GM19455 (cell line): ENCODE results near the gene PCBD2.
"Not testable (repeated sequence)": the region's sequence is repeated elsewhere in the genome, so short reads cannot be mapped to it uniquely, and the experiment has no call there.

Source experiments
- ATAC-seq: cut with Tn5 transposase; IDR thresholded peaks from one replicate; pipeline ENCODE4 v1.9.1; 2021; ENCODE audit not compliant: unreplicated experiment

The PCBD2 gene

GRCh38 chr5:134904610-134905245 is at the start of gene PCBD2:
PCBD2 (plus strand) TSS chr5:134905131; CDS start chr5:134905140, 9 bp downstream.
- ATAC-seq, result peak; percentile 80

DNA sequence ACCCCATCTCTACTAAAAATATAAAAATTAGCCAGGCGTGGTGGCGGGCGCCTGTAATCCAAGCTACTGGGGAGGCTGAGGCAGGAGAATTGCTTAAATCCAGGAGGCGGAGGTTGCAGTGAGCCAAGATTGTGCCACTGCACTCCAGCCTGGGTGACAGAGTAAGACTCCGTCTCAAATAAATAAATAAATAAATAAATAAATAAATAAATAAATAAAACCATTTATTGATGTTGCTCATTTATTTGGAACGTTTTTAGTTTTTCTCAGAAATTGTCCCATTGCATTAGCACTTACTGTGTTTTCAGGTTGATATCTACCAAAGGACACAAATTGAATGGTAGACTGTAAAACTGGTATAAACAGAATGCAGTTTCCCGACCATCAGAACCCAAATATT is 48.5 kb upstream of the PCBD2 start:
- ATAC-seq, result not testable (repeated sequence)

DNA sequence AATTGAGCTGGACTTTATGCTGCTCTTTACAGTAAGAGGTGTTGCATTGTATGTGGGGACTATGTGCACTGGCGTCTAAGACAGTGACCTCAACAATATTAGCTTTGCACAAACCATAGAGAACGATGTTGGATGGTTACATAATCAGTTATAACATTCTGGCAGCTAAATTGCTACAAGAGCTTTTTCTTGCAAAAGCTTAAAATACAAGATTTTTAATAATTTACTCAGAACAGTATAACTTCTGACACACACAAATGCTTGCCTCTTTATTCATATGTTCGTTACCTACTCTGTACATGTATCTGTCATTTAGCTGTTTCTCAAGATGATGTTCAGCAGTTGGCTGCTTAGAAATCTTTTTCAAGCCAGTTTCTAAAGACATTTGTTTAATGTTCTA is 47.5 kb upstream of the PCBD2 start:
- ATAC-seq, result no peak

GRCh38 chr5:134864707-134865106 is 40.2 kb upstream of the PCBD2 start:
- ATAC-seq, result no peak

GRCh38 chr5:134873494-134873893 is 31.4 kb upstream of the PCBD2 start:
- no peak for ATAC-seq

GRCh38 chr5:134873987-134874830 is 30.7 kb upstream of the PCBD2 start, which contains the start of gene TXNDC15:
TXNDC15 (plus strand) TSS chr5:134874371; CDS start chr5:134874428, 57 bp downstream.
- peak; percentile 81 for ATAC-seq

GRCh38 chr5:134874831-134875655 is 29.9 kb upstream of the PCBD2 start:
- ATAC-seq, result peak; percentile 48

DNA sequence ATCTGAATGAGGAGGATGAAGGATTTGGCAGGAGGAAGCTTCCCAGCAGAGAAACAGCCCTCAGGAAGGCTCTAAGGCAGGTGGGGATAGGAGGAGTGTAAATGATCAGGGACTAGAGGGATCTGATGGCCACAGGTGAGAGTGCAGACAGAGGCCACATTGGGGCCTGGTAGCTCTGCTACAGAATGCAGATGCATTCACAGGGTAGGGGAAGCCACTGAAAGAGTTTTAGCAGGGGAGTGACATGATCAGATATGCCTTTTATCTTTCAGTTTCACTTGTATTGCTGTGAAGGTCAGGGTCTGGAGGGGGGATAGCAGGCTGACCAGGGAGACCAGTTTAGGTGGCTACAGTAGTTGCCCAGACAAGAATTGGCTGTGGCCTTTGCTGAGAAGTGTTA is 27.8 kb upstream of the PCBD2 start:
- ATAC-seq, result no peak

GRCh38 chr5:134878403-134878802 is 26.5 kb upstream of the PCBD2 start:
- no peak for ATAC-seq

DNA sequence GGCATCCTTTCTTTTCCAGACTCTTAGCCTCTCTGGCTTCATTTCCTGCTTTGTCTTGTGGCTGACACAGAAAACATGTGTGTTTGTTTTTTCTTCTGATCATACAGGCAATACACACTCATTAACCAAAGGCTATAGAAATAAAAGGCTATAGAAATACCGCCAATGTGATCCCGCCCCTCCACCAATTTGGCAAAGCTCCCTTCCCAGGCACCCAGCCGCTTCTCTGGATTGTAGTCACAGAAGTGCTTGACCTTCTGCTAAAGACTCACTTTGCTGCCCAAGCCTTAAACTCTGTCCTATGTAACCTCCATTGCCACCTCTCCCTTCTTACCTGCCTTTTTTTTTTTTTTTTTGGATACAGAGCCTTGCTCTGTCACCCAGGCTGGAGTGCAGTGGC is 25.5 kb upstream of the PCBD2 start:
- ATAC-seq, result no peak

DNA sequence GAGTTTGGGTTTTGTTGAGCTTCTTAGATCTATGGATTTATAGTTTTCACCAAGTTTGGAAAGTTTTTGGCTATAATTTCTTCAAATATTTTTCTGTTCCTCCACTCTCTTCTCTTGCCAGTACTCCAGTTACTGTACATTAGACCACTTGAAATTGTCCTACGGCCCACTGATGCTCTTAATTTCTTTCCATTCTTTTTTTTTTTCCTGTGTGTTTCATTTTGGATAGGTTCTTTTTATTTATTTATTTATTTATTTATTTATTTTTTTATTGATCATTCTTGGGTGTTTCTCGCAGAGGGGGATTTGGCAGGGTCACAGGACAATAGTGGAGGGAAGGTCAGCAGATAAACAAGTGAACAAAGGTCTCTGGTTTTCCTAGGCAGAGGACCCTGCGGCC is 24.0 kb upstream of the PCBD2 start:
- ATAC-seq, result not testable (repeated sequence)

DNA sequence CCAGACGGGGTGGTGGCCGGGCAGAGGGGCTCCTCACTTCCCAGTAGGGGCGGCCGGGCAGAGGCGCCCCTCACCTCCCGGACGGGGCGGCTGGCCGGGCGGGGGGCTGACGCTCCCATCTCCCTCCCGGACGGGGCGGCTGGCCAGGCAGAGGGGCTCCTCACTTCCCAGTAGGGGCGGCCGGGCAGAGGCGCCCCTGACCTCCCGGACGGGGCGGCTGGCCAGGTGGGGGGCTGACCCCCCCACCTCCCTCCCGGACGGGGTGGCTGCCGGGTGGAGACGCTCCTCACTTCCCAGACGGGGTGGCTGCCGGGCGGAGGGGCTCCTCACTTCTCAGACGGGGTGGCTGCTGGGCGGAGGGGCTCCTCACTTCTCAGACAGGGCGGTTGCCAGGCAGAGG is 23.2 kb upstream of the PCBD2 start:
- ATAC-seq, result not testable (repeated sequence)

DNA sequence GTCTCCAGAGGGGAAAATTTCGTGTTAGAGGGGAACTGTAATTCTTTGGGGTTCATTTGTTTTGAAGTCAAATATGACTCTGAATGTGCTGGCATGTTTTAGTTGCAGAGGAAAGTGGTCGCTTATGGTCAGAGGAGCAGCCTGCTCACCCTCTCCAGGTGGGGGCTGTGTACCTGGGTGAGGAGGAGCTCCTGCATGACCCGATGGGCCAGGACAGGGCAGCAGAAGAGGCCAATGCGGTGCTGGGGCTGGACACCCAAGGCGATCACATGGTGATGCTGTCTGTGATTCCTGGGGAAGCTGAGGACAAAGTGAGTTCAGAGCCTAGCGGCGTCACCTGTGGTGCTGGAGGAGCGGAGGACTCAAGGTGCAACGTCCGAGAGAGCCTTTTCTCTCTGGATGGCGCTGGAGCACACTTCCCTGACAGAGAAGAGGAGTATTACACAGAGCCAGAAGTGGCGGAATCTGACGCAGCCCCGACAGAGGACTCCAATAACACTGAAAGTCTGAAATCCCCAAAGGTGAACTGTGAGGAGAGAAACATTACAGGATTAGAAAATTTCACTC is 17.3 kb upstream of the PCBD2 start:
- no peak for ATAC-seq

DNA sequence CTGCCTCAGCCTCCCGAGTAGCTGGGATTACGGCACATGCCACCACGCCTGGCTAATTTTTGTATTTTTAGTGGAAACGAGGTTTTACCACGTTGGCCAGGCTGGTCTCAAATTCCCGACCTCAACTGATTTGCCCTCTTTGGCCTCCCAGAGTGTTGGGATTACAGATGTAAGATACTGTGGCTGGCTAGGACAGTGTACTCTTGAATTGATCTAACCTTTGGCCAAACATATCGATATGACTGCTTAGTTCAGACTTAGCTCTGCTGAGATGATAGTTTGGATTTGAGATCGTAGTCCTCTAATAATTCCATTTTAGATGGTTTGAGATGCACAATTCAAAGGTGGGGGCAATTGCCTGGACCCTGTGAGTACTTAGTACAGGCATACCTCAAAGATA is 15.6 kb upstream of the PCBD2 start:
- ATAC-seq, result no peak

- no peak for ATAC-seq
Observed at GRCh38 chr5:134891473-134891872, 13.5 kb upstream of the PCBD2 start.

DNA sequence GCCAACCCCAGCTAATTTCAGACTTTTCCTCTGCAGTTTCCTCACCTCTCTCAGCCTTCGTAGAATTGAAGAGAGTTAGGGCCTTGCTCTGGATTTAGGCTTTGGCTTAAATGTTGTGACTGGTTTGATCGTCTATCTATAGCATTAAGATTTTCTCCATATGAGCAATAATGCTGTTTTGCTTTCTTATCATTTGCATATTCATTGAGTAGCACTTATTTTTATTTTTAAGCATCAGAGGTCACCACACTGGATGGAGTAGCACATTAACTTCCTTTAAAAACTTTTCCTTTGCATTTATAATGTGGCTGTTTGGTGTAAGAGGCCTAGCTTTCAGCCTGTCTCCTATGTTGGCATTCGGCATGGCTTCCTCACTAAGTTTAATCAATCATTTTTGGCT is 12.6 kb upstream of the PCBD2 start:
- ATAC-seq, result no peak

GRCh38 chr5:134892926-134893325 is 12.0 kb upstream of the PCBD2 start:
- ATAC-seq, result no peak

DNA sequence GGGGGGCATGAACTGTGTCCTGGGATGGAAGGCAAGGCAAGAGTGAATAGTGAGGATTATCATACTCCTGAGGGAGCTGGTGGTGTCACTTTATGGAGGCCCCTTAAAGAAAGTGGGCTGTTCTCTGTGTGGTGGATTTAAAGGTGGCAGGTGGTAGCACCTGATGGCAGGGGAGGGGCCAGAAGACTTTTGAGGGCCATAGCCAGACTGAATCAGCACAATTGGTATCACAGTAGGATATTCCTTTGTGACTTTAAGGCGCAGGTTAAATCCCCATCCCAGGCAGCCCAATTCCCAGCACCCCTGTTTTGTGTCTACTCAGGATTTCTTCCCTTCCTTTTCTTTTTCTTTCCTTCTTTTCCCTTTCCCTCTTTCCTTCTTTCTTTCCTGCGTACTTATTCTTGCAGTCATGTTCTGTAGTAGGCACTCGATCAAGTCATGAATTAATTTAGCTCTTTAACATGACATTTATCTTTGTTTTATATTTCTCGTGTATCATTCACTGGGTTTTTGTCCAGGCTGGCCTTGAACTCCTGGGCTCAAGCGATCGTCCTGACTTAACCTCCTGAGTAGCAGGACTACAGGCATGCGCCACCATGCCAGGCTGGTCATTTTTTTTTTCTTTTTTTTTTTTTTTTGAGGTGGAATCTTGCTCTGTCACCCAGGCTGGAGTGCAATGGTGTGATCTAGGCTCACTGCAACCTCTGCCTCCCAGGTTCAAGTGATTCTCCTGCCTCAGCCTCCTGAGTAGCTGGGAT is 11.0 kb upstream of the PCBD2 start:
- ATAC-seq, result no peak

DNA sequence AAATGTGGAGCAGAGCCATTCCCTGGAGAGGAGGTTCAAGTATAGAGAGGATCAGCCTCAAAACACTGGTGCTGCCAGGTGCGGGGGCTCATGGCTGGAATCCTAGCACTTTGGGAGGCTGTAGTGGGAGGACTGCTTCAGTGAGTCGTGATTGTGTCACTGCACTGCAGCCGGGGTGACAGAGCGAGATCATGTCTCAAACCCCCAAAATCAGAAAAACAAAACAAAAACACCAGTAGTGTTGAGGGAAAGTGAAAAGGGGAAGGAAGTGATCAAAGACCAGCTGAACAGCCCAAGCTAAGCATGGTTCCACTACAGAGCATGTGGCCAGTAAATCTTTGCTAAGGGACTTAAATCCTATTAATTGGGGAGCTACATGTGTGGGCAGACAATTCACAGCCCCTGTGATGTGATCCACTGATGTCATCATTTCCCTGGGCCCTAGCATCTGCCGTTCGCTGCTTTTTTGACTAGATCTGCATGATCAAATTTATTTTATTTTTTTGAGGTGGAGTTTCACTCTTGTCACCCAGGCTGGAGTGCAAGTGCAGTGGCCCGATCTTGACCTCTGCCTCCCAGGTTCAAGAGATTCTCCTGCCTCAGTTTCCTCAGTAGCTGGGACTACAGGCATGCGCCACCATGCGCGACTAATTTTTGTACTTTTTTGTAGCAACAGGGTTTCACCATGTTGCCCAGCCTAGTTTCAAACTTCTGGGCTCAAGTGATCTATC is 2.7 kb upstream of the PCBD2 start:
- ATAC-seq, result no peak
